Measurements from ENCODE around the gene TECTA. TPM values are rescaled to one million over a fixed set of nuclear protein-coding genes. Genes with fewer than 3 reads are reported as not detected.
A peak's percentile ranks its signal among the peaks of the same experiment; 100 is the strongest.
"Not testable (repeated sequence)": the region's sequence is repeated elsewhere in the genome, so short reads cannot be mapped to it uniquely, and the experiment has no call there.

TECTA gene
- total and polyA plus RNA-seq, 2 donors = 0.62 to 0.85 TPM

DNA sequence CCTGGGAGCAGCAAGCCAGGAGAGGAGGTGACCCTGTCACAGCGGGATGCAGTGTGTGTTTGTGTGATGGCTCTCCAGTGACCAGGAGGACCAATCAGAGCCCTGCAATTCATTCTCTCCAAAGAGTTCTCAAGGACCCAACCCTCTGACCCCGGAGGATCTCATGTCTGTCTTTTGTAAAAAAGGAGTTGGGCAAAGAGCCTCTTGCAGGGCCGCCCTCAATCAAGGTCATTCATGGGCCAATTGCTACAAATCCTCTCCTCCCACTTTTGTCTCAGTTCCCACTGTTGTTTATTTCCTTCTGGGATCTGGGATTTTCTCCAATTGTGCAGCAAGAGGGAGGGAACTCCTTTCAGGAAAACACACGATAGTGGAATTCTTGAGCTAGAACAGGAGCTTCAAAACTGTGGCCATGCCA is 4.0 kb downstream of the TECTA start:
- Histone ChIP-seq H3K4me1 (ENCODE audit: insufficient read depth) (no peaks in the 10 kb centered on the region), H3K4me3 (ENCODE audit: low read depth, low read length) (no peak overlapping the region), H3K27ac (ENCODE audit: low read depth) (no peak overlapping the region), H3K36me3 (ENCODE audit: insufficient read depth) (no peaks in the 10 kb centered on the region)
- peak; percentile 73 for DNase-seq (ENCODE audit: extremely low spot score)
- WGBS = 37% methylated on average over 4 of the region's 4 CpGs

DNA sequence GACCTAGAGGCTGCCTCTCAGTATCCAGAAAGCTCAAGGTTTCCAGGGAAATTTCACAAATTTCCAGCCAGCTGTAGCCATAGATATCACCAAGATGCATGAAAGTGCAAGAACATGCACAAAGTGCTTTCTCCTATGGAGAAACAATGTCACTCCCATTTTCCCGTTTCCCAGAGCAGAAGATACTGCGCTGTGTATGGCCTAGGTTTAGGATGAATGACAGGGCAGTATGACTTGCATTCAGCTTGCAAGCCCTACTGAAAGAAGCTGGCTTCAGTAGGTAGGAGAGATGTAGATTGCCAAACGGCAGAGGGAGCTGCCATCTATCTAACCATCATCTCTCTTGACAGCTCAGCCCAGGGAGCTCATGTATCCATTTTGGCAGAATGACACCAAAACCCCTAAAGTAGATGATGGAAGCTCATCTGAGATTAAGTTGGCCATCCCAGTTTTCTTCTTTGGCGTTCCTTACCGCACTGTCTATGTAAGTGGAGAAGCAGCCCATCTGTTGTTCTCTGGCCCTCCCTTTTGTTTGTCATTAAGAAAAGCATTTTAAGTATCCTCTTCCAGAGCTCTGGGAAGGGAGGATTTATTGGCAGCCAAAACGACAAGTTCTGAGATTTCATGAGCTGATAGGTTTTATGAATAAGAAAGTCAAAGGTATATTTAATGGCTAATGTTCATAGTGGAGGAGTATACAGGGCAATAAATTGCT is 4.6 kb downstream of the TECTA start:
- Histone ChIP-seq H3K36me3 (ENCODE audit: insufficient read depth) (no peaks in the 10 kb centered on the region), H3K4me1 (ENCODE audit: insufficient read depth) (no peaks in the 10 kb centered on the region), H3K27ac (ENCODE audit: low read depth) (no peak overlapping the region), H3K4me3 (ENCODE audit: low read depth, low read length) (no peak overlapping the region)
- WGBS = 57% methylated on average over 6 of the region's 6 CpGs
- peak; percentile 69 for DNase-seq (ENCODE audit: extremely low spot score)

DNA sequence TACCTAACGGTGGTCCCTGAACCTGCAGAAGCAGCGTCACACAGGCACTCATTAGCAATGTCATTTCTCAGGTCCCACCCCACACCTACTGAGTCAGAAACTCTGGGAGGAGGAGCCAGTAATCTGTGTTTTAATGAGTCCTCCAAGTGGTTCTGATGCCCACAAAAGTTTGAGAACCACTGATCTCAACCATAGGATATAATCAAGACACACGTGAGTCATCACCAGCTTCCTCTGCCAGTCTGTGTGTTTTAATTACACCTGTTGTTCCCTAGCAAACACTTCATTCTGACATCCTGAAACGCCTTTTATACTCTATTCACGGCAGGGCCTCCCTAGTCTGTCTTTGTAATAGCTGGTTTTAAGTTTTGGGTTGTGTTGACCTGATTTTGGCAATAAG is 5.8 kb downstream of the TECTA start:
- no peaks in the 10 kb centered on the region for H3K36me3 ChIP-seq (ENCODE audit: insufficient read depth)
- H3K4me3 ChIP-seq (ENCODE audit: low read depth, low read length) = no peak overlapping the region
- 79% methylated on average over 5 of the region's 5 CpGs for WGBS

DNA sequence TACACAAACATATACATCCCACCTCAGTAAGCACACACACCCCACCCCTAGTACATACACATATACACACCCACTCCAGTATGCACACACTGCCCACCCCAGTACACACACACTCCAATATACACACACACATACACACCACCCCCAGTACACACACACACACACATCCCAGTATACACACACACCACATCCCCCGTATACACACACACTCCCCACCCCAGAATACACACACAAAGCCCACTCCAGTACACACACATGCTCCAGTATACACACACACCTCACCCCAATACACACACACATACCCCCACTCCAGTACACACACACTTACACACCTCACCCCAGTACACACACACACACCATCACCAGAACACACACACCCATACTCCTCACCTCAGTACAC is 7.4 kb downstream of the TECTA start:
- 56% methylated on average over 1 of the region's 1 CpG for WGBS
- H3K27ac ChIP-seq (ENCODE audit: low read depth) = no peak overlapping the region
- DNase-seq (ENCODE audit: extremely low spot score) = no peak

More for the DNA sequence above, 5.8 kb downstream of the TECTA start:
- DNase-seq (ENCODE audit: extremely low spot score) = no peak
- Histone ChIP-seq H3K4me1 (ENCODE audit: insufficient read depth) (no peaks in the 10 kb centered on the region), H3K27ac (ENCODE audit: low read depth) (no peak overlapping the region)

DNA sequence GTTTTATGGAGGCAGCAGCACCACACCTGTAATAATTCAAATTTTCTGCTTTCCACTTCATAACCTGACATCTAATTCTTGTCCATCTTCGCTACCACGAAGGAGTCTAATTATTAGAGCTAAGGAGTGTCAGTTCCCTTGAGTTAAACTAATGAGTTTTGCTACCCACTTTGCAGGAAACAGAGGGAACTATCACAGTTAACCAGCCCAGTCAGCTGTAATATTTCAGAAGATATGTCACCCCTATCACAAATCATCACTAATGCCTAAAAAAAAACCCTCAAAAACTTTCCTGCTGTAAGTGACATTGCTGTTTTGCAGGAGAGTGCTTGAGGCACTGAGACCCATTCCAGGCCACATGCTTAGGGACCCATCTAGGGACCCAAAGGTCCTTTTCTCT is 8.4 kb downstream of the TECTA start:
- Histone ChIP-seq H3K36me3 (ENCODE audit: insufficient read depth) (no peaks in the 10 kb centered on the region), H3K4me1 (ENCODE audit: insufficient read depth) (no peaks in the 10 kb centered on the region), H3K27ac (ENCODE audit: low read depth) (no peak overlapping the region), H3K4me3 (ENCODE audit: low read depth, low read length) (no peak overlapping the region)
- no peak for DNase-seq (ENCODE audit: extremely low spot score)
- 87% methylated on average over 2 of the region's 2 CpGs for WGBS

More for the DNA sequence above, 7.4 kb downstream of the TECTA start:
- H3K4me1 ChIP-seq (ENCODE audit: insufficient read depth) = no peaks in the 10 kb centered on the region
- no peaks in the 10 kb centered on the region for H3K36me3 ChIP-seq (ENCODE audit: insufficient read depth)
- H3K4me3 ChIP-seq (ENCODE audit: low read depth, low read length) = no peak overlapping the region

DNA sequence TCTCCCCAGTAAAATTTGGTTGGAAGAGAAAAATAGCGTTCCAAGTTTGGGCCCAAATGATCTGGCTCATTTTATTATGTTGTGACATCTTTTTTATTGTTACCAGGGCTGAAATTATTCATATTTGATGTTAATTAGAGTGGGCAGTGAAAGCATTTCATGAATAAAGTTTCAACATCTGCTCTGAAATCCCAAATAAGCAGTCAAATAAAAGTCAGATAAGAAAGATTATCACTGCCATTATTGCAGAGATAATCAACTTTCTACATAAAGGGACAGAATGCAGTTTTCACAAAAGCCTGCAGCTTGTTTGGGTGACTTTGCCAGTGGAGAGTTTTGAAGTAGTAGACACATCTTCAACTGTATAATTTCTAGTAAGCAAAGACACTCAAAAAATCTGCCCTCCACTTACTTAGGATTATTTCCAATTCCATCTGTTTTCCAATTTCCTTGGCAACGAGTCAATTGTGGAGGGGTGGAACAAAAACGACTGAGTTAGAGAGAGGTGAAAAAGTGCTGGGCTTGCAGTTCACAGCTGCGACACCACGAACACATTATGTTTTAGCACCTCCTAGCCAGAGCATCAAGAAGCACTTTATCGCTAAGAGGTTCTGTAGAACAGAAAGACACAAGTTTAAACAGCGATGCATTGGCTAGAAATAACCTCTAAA is 9.0 kb downstream of the TECTA start:
- H3K27ac ChIP-seq (ENCODE audit: low read depth) = no peak overlapping the region
- WGBS = 54% methylated on average over 7 of the region's 7 CpGs
- DNase-seq (ENCODE audit: extremely low spot score) = no peak
- no peaks in the 10 kb centered on the region for H3K36me3 ChIP-seq (ENCODE audit: insufficient read depth)
- H3K4me3 ChIP-seq (ENCODE audit: low read depth, low read length) = no peak overlapping the region
- no peaks in the 10 kb centered on the region for H3K4me1 ChIP-seq (ENCODE audit: insufficient read depth)

DNA sequence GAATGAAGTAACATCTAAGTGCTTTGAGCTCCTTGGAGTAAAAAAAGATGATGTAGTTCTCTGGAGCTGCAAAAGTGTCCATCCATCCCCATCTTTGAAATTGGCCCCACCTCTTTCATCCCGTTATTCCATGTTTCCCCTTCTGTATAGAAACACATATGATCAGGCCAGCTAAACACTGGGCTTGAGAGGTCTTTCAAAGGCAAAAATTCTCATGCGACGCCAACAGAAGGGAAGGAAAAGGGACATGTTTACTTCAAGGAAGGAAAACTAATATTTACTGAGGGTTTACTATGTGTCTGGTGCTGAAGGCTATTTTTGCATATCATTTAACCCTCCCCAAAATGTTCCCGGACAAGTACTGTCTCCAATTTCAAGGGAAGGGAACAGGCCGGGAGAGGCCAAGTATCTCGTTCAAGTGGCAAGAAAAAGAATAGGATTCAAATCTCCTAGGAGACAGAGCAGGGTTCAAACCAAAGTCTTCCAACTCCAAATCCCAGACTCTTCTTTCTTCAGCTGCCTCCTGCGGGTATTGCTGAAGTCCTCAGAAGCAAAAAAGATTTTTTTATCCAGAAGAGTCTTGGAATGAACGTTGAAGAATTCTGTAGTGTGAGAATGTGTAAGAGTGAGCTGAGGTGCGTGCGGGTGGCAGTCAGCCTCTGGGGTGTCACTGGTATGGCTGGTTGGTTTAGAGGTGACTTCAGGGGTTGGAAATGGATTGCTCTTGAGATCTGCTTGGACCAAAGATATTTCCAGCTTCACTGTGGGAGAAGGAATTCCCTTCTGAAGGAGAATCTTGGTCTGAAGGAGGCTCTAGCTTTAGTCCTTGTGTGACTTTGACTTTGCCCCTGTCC is 10.1 kb downstream of the TECTA start:
- WGBS = 77% methylated on average over 10 of the region's 10 CpGs
- DNase-seq (ENCODE audit: extremely low spot score) = no peak
- H3K4me3 ChIP-seq (ENCODE audit: low read depth, low read length) = no peak overlapping the region
- no peaks in the 10 kb centered on the region for H3K4me1 ChIP-seq (ENCODE audit: insufficient read depth)
- H3K36me3 ChIP-seq (ENCODE audit: insufficient read depth) = no peaks in the 10 kb centered on the region
- no peak overlapping the region for H3K27ac ChIP-seq (ENCODE audit: low read depth)

DNA sequence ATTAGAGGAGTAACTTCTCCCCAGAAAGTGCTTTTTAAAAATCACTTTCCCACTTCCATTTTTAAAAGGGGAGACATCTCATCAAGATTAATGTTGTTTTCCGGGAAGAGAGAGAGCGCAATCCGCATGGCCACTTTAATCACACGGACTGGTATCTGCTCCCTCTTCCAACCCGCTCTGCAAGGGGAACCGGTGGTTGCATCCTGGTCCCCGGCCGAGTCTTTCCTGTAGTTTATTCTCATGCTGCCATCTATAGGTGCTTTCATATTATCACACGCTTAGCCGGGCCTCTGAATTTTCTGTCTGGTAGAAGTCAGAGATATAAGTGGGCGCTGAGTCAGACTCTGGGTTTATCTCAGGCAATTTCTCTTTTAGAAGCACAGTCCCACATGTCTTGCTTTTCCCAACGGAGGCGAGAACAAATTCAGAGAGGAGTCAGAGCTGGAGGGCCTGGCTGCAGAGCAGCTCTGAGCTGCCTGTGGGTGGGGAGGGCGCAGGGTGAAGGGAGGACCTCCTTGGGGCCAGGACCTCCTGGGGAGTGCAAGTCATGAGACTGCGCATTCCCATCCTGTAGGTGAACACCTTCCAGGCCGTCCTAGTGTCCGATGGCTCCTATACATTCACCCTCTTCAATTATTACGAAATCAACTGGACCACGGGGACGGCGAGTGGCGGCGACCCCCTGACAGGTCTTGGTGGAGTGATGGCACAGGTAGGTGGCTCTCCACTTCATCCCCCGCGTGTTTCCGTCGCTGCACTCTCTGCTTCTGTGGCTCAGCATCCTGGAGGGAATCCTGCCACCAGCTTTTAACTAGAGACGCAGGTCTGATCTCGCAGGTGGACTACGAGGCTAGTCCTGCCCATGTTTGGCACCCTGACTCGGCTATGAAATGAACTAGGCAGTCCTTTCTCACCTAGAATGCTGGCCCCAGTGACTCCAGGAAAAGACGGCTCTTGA is 11.7 kb downstream of the TECTA start:
- WGBS = 53% methylated on average over 32 of the region's 32 CpGs
- no peaks in the 10 kb centered on the region for H3K4me1 ChIP-seq (ENCODE audit: insufficient read depth)
- no peak overlapping the region for H3K4me3 ChIP-seq (ENCODE audit: low read depth, low read length)
- H3K36me3 ChIP-seq (ENCODE audit: insufficient read depth) = no peaks in the 10 kb centered on the region
- no peak for DNase-seq (ENCODE audit: extremely low spot score)
- H3K27ac ChIP-seq (ENCODE audit: low read depth) = no peak overlapping the region

DNA sequence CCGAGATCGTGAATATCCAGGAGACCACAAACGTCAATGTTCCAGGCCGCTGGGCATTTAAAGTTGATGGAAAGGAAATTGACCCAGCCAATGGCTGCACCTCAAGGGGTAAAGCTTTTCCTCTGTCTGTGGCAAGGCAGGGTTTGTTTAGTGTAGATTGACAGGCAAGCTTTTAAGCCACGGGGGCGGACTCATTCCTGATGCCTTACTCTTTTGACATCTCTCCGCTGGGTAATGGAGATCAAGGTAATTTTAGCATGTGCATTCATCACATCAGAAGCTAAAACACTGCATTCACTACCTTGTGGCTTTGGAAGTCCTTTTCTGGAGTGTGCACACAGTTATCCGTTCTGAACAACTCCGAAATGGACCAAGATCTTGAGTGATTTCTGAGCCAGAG is 12.6 kb downstream of the TECTA start:
- no peak overlapping the region for H3K27ac ChIP-seq (ENCODE audit: low read depth)
- DNase-seq (ENCODE audit: extremely low spot score) = no peak
- no peaks in the 10 kb centered on the region for H3K36me3 ChIP-seq (ENCODE audit: insufficient read depth)
- WGBS = 78% methylated on average over 9 of the region's 9 CpGs
- H3K4me1 ChIP-seq (ENCODE audit: insufficient read depth) = no peaks in the 10 kb centered on the region
- H3K4me3 ChIP-seq (ENCODE audit: low read depth, low read length) = no peak overlapping the region

DNA sequence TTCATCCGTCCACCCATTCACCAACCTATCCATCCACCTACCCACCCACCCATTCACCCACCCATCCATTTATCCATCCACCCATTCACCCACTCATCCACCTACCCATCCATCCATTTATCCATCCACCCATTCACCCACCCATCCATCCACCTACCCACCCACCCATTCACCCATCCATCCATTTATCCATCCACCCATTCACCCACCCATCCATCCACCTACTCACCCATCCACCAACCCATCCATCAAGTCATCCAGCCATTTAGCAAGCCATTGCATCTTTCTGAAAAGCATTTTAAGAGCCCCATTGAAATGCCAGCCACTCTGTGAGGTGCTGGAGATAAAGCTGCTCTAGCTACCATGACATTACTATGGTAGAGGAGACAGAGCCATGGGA is 14.0 kb downstream of the TECTA start:
- 100% methylated on average over 1 of the region's 1 CpG for WGBS
- not testable (repeated sequence) for DNase-seq (ENCODE audit: extremely low spot score); H3K4me1 ChIP-seq (ENCODE audit: insufficient read depth); H3K27ac ChIP-seq (ENCODE audit: low read depth); H3K4me3 ChIP-seq (ENCODE audit: low read depth, low read length); H3K36me3 ChIP-seq (ENCODE audit: insufficient read depth)

DNA sequence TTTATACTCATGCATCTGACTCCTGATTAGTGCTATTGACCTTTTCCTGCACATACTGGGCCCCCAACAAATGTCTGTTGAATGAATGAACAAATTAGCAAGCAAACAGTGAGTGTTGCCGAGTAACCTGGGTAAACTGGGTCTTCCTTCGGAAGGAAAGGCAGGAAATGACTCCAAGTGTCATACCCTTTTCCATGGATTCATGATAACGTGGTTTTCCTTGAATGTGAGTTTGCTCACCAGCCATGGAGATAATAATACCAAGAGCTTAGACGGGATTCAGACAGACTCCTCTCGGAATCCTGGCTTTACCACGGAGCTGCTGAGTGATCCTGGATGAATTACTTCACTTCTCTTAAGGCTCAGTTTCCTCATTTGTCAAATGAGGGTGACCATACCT is 16.7 kb downstream of the TECTA start:
- no peak overlapping the region for H3K27ac ChIP-seq (ENCODE audit: low read depth)
- no peak overlapping the region for H3K4me3 ChIP-seq (ENCODE audit: low read depth, low read length)
- no peaks in the 10 kb centered on the region for H3K36me3 ChIP-seq (ENCODE audit: insufficient read depth)
- no peak for DNase-seq (ENCODE audit: extremely low spot score)
- 52% methylated on average over 6 of the region's 6 CpGs for WGBS
- no peaks in the 10 kb centered on the region for H3K4me1 ChIP-seq (ENCODE audit: insufficient read depth)

DNA sequence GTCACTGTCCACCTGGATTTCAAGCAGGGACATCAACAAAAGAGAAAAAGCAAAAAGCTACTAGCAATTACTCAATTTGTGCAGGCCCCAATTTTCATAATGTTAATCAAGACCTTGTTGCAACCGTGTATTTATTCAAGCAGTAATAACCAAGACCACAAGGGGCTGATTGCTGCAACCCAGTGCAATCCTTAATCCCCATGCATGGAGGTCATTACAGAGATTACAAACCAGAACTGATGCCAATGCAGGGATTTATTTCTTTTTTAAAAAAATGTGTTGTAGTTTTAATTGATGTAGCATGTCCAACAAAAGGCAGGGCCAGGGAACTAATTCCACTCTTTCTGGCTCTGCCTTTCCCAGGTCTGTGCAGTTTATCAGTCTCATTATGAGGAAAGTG is 18.4 kb downstream of the TECTA start:
- Histone ChIP-seq H3K4me3 (ENCODE audit: low read depth, low read length) (no peak overlapping the region), H3K27ac (ENCODE audit: low read depth) (no peak overlapping the region), H3K4me1 (ENCODE audit: insufficient read depth) (no peaks in the 10 kb centered on the region), H3K36me3 (ENCODE audit: insufficient read depth) (no peaks in the 10 kb centered on the region)
- WGBS = 76% methylated on average over 1 of the region's 1 CpG
- no peak for DNase-seq (ENCODE audit: extremely low spot score)

DNA sequence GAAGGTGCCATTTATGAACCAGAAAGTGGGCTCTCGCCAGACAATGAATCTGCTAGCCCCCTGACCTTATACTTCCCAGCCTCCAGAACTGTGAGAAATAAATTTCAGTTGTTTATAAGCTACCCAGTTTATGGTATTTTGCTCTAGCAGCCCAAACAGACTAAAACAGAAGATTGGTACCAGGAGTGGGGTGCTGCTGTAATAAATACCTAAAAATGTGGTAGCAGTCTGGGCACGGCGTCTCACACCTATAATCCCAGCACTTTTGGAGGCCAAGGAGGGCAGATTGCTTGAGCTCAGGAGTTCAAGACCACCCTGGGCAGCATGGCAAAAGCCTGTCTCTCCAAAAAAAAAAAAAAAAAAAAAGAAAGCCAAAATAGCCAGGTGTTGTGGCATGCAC is 21.3 kb downstream of the TECTA start:
- 79% methylated on average over 3 of the region's 3 CpGs for WGBS
- no peaks in the 10 kb centered on the region for H3K4me1 ChIP-seq (ENCODE audit: insufficient read depth)
- no peak overlapping the region for H3K27ac ChIP-seq (ENCODE audit: low read depth)
- H3K36me3 ChIP-seq (ENCODE audit: insufficient read depth) = no peaks in the 10 kb centered on the region
- DNase-seq (ENCODE audit: extremely low spot score) = no peak
- no peak overlapping the region for H3K4me3 ChIP-seq (ENCODE audit: low read depth, low read length)

All from urinary bladder (tissue), 4 donors.